NCI-H128 (cell line): ENCODE measurements around the gene SRGAP2B.
"Not testable (repeated sequence)": the region's sequence is repeated elsewhere in the genome, so short reads cannot be mapped to it uniquely, and the experiment has no call there.

Source experiments
- DNase-seq: peaks from one replicate; lab custom pipeline; 2025; ENCODE audit not compliant: unreplicated experiment; lab: John Stamatoyannopoulos, UW

SRGAP2B gene

GRCh38 chr1:144961604-144962583, 133.2 kb downstream of the SRGAP2B start:
- DNase-seq = not testable (repeated sequence)

GRCh38 chr1:144960929-144961488, 134.1 kb downstream of the SRGAP2B start:
- DNase-seq = not testable (repeated sequence)

- DNase-seq = not testable (repeated sequence)
Measured at GRCh38 chr1:144948390-144948789, 146.7 kb downstream of the SRGAP2B start.

GRCh38 chr1:144947495-144947894, 147.6 kb downstream of the SRGAP2B start:
- DNase-seq = not testable (repeated sequence)

- DNase-seq = not testable (repeated sequence)
Measured at GRCh38 chr1:144946525-144947480, 148.3 kb downstream of the SRGAP2B start.

- DNase-seq = not testable (repeated sequence)
Measured at GRCh38 chr1:144941710-144942109, 153.4 kb downstream of the SRGAP2B start.

- not testable (repeated sequence) for DNase-seq
Measured at GRCh38 chr1:144940054-144940453, 155.1 kb downstream of the SRGAP2B start.

GRCh38 chr1:144938627-144939026, 156.5 kb downstream of the SRGAP2B start:
- DNase-seq = not testable (repeated sequence)

GRCh38 chr1:144936186-144936732, 158.9 kb downstream of the SRGAP2B start:
- DNase-seq = not testable (repeated sequence)

GRCh38 chr1:144935310-144935709, 159.8 kb downstream of the SRGAP2B start:
- not testable (repeated sequence) for DNase-seq

- DNase-seq = not testable (repeated sequence)
Measured at GRCh38 chr1:144933014-144933413, 162.1 kb downstream of the SRGAP2B start.

- DNase-seq = not testable (repeated sequence)
Measured at GRCh38 chr1:144932153-144932552, 163.0 kb downstream of the SRGAP2B start.

- DNase-seq = not testable (repeated sequence)
Measured at GRCh38 chr1:144931553-144931952, 163.6 kb downstream of the SRGAP2B start.

- not testable (repeated sequence) for DNase-seq
Measured at GRCh38 chr1:144930085-144930777, 164.9 kb downstream of the SRGAP2B start.

GRCh38 chr1:144927292-144927691, 167.8 kb downstream of the SRGAP2B start:
- not testable (repeated sequence) for DNase-seq

- DNase-seq = not testable (repeated sequence)
Measured at GRCh38 chr1:144923640-144924039, 171.5 kb downstream of the SRGAP2B start.

GRCh38 chr1:144922785-144923184, 172.3 kb downstream of the SRGAP2B start:
- not testable (repeated sequence) for DNase-seq

GRCh38 chr1:144919106-144919505, 176.0 kb downstream of the SRGAP2B start:
- not testable (repeated sequence) for DNase-seq

- DNase-seq = not testable (repeated sequence)
Measured at GRCh38 chr1:144918027-144918603, 177.0 kb downstream of the SRGAP2B start.
